GM18499 (cell line): ENCODE data around the gene WIPI1.
A peak's percentile ranks its signal among the peaks of the same experiment; 100 is the strongest.

Source experiments
- ATAC-seq: cut with Tn5 transposase; IDR thresholded peaks from one replicate; pipeline ENCODE4 v1.9.1; 2021; ENCODE audit warnings: moderate number of reproducible peaks; ENCODE audit not compliant: insufficient read depth, unreplicated experiment

WIPI1 gene

GRCh38 chr17:68461122-68461539 lies 3.8 kb upstream of the WIPI1 start:
- no peak for ATAC-seq

DNA sequence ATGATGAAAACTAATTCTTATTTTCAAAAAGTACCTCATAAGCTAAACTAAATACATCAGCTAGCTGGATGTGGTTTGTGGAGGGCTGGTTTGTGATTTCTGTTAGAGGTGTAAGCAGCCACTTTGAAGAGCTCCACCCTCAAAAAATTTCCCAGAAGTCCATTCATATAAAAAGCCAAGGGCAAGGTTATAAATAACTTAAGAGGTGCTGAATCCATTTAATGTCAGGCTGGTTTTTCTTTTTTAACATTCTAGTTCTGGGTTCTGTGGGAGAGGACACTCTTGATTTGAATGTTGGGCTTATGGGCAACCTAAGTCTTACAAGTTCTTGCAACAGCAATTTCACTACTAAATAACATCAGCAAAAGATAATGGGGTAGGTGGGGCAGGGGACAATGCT lies 3.4 kb upstream of the WIPI1 start:
- ATAC-seq: no peak

DNA sequence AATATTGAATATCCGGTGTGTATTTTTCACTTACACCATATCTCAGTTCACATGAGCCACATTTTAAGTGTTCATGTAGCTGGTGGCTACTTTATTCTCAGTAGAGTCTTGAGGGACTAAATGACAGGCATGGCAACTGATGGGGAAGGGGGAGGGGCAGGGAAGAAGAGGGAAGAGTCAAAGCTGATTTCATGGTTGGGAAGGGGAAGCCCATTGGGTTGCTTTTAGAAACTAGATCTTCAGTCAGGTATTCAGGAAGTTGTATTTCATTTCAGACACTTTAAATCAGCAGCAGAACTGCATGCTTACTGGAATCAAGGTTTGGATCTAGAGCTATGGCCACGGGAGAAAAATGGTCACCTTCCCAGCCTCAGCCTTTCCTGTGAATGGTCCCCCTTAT lies 2.9 kb upstream of the WIPI1 start:
- no peak for ATAC-seq

DNA sequence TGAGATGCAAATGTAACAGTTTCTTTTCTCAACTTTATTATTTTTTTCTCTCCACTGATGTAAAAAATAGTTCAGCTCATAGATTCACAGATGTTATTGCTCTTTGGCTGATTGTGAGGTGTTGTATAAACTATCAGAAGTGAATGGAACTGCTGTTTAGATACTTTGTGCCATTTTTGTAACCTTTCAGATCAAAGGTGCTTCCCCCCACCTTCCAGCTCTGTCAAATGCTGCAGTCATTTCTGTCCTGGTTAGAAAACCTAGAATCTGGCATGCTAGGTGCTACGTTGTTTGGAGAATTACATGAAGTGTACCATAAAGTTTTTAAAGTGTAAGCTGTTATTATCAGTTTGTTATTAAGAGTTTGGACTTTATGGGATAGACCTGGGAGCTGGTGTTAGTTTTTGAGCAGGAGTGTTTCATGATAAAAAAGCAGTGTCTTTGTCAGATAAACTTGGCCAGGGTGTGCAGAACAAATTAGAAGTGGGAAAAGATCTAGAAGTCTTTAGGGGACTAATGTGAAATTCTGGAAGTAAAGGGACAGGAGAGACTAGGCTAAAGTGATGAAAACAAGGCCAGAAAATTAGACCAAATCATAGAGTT lies 1.8 kb upstream of the WIPI1 start:
- ATAC-seq: peak; percentile 31

DNA sequence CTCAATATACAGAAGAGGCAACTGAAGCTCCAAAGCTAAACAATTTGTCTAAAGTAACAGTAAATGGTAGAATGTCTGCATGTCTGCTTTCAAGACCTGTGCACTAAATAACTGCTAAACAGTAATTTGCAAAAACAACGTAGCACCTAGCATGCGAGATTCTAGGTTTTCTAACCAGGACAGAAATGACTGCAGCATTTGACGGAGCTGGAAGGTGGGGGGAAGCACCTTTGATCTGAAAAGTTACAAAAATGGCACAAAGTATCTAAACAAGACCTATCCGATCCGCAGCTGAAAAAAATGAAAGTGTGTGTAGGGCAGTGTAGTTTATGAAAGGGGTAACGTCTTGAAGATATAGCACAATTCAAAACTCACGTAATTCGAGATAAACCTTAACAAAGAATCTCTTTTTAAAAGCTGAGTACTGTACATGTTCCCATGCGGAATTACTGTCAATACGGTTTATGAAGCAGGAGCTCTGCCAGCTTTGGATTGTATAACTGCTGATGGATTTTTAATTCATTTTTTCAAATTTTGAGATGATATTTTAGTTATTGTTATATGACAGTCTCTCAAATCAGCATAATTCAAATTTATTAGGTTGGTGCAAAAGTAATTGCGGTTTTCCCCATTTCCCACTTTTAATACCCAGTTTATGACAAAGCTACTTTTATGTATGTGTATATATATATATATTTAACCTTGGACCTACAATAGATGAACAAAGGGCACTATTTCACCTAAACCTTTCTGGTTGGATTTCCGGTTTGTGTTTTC lies 1.2 kb upstream of the WIPI1 start:
- ATAC-seq: no peak

GRCh38 chr17:68457539-68458259 lies 403 bp upstream of the WIPI1 start:
- peak; percentile 46 for ATAC-seq

GRCh38 chr17:68456339-68457167 lies 743 bp downstream of the WIPI1 start:
- no peak for ATAC-seq

DNA sequence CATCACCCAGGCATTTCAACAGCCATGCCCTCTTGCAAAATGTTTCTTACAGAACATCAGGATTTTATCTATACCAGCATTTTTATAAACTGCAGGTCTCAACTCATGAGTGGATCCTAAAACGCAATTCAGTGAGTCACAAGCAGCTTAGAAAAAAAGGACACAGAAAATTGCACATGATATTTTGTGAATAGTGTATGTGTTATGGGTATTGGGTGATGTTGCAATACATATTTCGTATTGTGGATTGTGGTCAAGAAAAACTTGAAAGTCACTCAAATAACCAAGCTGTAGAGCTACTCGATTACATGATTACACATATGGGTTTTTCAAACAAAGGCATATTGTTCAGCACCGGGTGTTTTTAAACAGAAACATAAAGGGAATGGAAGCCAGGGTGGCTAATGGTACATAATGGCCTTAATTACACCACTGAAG lies 1.4 kb downstream of the WIPI1 start:
- ATAC-seq: no peak

DNA sequence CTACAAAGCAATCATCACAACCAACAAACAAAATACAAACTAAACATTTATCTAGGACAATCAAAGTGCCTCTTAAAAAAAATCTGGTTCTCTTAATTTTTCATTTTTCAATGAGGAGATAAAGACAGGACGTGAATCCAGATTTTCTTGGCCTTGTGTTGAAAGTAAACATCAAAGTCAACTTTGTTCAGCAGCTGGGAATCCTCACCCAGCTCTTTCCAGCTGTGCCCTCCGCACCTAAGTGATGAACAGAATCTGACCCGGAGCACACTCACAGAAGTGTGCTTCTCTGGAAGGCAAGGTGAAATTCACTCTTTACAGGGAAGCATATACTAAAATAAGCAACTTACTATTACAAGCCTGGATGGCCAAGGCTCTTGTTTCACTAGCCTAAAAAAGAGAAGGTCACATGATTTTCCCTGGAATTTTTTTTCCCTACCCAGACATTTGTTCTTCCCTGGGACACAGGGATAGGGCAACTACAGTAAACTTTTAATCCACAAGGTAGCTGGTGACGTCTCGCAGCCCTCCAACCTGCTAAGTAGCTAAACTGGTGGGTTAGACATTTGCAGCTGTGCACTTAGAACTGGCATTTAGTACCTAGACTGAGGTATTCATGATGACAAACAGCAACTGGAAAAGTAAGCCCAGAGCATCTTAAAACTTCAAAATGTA lies 3.2 kb downstream of the WIPI1 start:
- ATAC-seq: no peak

DNA sequence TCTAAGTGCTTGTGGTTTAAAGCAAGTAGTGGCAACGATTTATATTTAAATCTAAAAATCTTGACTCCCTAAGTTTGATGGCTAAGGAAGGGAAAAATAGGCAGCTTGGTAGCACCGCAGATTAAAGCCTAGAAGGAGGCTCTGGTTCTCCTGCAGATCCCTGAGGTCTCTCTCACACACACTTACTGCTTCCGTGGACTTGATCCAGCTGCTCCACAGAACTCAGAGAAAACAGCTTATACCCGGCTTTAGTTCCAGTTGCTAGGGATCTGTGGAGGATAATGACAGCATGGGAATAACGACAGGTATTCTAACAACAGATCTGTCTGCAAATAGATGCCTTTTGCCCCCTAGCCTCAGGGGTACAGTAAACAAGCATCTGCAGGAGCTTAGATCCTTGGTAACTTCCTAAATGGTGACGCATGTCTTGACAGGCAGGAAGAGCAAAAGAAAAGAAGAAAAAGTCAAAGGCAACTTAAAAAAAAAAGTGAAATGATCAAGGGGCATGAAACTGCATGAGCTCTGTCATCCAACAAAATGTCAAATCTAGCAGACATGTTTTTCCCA lies 4.5 kb downstream of the WIPI1 start:
- no peak for ATAC-seq

DNA sequence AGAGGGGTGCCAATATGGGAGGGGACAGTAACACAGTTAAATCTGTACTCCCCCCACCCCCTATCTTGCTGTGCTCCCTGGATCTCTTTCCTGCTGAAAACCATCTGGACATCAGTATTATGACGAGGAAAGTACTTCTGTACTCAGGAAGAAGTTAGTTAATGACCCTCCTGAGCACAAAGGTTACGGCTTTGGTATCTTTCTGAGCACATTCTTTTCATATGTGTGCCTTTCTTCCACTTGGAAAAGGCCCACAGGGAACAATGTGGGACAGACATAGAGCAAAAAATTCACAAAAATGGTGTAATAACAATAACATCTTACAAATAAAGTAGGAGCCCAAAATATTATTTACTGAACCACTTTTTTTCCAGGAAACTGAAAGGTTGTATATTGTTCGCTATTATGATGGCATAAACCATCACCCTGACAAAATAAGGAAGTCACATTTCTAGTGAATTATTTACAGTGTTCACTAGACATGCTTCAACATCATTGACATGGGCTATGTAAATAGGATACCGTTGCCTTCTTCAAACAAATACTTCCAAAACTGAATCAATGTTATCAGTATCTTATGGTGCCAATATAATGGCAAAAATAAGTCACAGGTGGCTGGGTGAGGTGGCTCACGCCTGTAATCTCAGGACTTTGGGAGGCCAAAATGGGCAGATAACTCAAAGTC lies 5.5 kb downstream of the WIPI1 start:
- no peak for ATAC-seq

DNA sequence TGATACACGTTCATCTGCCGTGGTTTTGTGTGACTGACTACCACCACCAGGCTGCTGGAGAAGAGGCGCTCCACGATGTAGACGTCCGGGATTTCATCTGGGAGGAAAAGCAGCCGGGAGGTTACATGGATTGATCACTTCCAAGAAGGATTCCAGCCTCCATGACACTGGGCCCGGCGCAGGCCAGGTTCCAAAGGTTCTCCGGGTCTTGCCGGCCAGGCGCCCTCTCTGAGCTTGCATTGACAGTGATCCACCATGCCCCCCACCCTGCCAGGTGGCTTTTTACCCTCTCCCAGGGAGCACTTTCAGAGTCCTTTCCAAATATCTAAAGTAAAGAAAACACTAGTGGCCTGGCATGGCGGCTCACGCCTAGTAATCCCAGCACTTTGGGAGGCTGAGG lies 6.5 kb downstream of the WIPI1 start:
- ATAC-seq: no peak

DNA sequence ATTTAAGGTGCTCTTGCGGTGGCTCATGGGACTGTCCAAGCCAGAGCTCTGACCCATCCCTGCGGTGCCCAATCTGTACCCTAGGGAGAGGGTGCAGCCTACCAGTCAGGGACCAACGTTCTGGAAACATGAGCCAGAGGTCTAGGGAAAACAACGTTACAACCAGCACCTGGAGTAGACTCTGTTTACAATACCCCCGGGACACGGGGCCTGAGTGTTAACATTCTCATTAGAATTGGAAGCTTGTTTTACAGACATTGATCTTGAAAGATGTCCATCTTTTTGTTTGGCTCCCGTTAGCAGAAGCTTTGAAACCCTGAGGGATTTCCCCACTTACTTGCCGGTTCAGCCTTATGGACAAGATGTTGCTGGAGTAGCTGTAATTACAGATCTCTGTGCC lies 6.9 kb downstream of the WIPI1 start:
- ATAC-seq: no peak

GRCh38 chr17:68449021-68449739 lies 8.1 kb downstream of the WIPI1 start:
- ATAC-seq: no peak

- ATAC-seq: no peak
Observed at GRCh38 chr17:68446626-68447041, 10.7 kb downstream of the WIPI1 start.

DNA sequence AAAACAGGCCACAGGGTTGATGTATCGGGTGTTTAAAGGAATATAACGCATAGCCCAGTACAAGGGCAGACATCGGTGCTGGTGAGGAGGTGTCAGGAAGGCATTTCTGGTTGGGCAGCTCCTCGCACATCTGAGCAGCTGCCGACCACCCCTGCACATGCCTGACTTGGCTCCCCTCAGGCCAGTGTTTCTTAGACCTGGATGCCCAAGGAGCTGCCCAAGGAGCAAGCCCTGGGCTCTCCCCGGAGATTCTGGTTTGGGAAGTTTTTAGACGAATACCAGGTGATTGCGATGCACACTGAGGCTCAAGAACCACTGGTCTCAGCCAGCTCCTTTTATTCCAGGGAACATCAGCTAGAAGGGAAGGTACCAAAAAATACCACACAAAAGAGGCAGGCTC lies 11.6 kb downstream of the WIPI1 start:
- ATAC-seq: no peak

GRCh38 chr17:68443972-68444464 lies 13.3 kb downstream of the WIPI1 start:
- no peak for ATAC-seq

DNA sequence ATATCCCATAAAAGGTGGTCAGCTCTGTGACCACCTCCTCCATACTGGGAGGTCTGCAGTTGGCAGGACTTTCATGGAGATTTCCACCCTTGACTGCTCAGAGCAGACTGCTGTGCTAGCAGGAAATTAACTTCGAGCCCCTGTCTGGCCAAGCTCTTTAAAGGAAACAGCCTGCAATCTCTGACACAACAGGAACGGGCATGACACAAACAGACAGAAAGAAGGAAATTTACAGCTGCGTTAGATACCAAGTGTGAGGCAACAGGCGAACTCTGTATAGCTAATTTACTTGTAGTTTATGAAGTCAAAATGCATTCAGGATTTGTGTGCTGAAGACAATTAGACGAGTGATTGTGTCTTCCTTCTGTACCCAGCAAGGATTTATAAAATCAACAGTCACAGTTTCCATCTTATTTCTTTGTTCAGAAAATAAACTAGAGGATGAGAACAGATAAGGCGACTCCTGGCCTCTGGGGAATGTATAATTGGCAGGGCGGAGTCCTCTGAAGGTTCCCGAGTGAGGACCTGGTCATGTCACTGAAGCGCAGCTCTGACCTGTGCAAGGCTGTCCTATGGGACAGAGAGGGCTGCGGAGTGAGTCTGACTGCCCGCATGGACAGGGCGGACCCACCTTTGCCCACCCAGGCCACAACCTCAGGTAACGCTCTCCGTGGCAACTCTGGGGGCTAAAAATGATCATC lies 16.1 kb downstream of the WIPI1 start:
- ATAC-seq: no peak
